ENCODE data around the gene ZNF350. TPM values are rescaled to one million over a fixed set of nuclear protein-coding genes. Genes with fewer than 3 reads are reported as not detected.
A peak's percentile ranks its signal among the peaks of the same experiment; 100 is the strongest.
"Not testable (repeated sequence)": the region's sequence is repeated elsewhere in the genome, so short reads cannot be mapped to it uniquely, and the experiment has no call there.

ZNF350 gene
- total RNA-seq (2014; rRNA removed; shearing (Covaris generic)), result 5.7 and 7.1 TPM in 2 replicates

DNA sequence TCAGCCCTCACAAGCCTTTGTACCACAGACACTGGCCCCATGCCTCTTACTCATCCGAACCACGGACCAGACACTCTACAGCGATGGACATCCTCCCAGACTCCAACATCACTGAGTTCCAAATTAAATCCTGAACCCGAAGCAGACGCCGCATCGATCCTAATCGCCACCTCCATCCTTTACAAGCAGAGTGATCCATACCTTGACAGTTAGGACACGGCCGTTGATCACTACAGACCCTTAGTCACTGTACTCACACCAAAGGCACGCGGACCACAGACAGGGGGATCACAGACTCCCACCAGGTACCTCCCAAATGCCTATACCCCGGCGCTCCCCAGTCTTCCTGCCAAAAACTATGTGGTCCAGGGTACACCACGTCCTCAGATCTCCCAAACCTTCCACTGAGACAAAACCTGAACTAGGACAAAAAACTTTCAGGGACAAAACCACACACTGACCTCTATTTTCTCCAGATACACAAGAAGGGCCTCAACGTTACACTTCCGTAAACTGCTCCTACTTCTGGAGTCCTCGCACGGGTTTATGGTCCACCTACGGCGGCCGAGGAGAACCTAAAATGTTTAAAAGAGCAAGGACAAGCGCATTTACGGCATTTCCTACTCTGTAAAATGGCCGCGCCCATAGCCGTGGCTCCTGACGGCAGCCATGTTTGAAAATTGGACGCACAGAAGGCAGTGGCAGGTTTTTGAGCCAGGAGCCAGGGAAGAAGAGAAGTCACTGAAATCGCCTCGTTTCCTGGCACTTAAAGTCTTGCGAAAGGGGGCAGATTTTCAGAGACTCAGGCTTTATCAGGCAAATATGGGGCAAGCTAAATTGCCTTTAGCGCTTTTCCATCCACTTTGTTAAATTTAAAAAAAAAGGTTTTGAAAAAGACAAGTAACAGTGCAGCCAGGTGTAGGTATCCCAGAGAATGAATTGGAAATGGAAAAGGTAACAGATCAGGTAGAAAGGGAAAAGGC lies at the start of gene ZNF350:
Gene ZNF350, minus strand, starts transcription at position 532 of the 983 bp plus-strand sequence. CDS start 12,480 bp downstream, outside the sequence.
- peak; percentile 99 for DNase-seq (ENCODE audit: low spot score)

- DNase-seq (ENCODE audit: low spot score), result peak; percentile 40
Measured at GRCh38 chr19:52034051-52034728, 47.5 kb upstream of the ZNF350 start.

DNA sequence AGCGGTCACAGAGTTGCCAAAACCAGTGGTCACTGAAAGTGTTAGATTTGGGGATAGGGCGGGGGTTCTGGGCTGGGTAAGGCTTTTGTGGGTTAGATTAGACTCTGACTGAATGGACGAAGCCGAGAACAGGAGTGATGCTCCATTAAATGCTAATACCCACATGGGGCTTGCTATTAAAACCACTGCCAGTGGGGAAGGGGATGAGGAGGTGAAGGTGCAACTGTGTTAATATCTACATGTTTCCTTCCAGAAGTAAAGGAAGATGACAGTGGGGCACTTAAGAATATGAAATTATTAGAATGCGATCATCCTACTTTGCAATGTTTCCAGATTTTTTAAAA lies 42.1 kb upstream of the ZNF350 start:
- no peak for DNase-seq (ENCODE audit: low spot score)

GRCh38 chr19:52028027-52028779 lies 41.6 kb upstream of the ZNF350 start, which contains the start of gene ZNF614:
Gene ZNF614, minus strand, starts transcription at chr19:52028379. Its CDS starts 2,634 bp downstream, at chr19:52025745.
- DNase-seq (ENCODE audit: low spot score), result peak; percentile 94

DNA sequence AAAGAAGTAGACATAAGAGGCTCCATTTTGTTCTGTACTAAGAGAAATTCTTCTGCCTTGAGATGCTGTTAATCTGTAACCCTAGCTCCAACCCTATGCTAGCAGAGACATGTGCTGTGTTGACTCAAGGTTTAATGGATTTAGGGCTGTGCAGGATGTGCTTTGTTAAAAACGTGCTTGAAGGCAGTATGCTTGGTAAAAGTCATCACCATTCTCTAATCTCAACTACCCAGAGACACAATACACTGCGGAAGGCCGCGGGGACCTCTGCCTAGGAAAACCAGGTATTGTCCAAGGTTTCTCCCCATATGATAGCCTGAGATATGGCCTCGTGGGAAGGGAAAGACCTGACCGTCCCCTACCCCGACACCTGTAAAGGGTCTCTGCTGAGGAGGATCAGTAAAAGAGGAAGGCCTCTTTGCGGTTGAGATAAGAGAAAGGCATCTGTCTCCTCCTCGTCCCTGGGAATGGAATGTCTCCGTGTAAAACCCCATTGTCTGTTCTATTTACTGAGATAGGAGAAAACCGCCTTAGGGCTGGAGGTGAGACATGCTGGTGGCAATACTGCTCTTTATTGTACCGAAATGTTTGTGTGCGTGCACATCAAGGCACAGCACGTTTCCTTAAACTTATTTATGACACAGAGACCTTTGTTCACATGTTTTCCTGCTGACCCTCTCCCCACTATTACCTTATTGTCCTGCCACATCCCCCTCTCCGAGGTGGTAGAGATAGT lies 39.8 kb upstream of the ZNF350 start:
- DNase-seq (ENCODE audit: low spot score), result not testable (repeated sequence)

GRCh38 chr19:52024478-52024877 lies 37.8 kb upstream of the ZNF350 start:
- not testable (repeated sequence) for DNase-seq (ENCODE audit: low spot score)

GRCh38 chr19:52022193-52022592 lies 35.6 kb upstream of the ZNF350 start:
- no peak for DNase-seq (ENCODE audit: low spot score)

DNA sequence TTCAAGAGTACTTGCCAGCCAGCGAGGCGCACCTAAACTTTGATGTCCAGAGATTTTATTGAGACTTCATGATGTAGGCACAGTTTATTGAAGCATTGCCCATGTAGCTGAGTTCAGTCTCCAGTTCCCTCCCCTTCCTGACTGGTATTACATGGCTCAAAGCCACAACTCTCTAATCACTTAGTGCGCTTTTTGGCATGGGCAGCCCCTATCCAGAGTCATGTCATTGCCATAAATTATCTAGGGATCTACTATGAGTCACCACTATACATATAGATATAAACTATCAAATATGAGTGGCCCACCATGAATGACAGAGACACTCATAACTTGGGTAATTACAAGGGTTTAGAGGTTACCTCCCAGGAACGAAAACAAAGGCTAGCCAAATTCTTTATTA lies 33.9 kb upstream of the ZNF350 start:
- DNase-seq (ENCODE audit: low spot score), result no peak

DNA sequence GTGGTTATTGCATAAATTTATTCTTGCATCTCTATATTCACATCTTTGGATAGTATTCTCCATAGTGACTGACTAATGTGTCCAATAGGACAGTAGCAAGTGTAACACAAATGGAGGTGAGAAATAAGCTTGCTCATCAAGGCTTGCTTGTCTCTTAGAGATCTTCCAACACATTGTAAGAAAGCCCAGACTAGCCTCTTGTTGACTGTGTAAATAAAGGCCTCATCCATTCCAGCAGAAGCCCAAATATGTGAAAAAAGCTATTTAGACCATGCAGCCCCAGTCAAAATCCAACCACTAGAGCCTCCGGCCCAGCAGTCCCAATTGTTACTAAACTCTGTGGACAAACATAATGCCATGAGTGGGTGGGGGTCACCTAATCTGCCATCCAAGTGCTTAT lies 24.0 kb upstream of the ZNF350 start:
- DNase-seq (ENCODE audit: low spot score), result no peak

GRCh38 chr19:52007806-52008557 lies 21.3 kb upstream of the ZNF350 start, which contains the start of gene ZNF615:
Gene ZNF615, minus strand, starts transcription at chr19:52008211. Its CDS starts 4,500 bp downstream, at chr19:52003711.
- peak; percentile 90 for DNase-seq (ENCODE audit: low spot score)

GRCh38 chr19:52007451-52007805 lies 20.8 kb upstream of the ZNF350 start:
- no peak for DNase-seq (ENCODE audit: low spot score)

DNA sequence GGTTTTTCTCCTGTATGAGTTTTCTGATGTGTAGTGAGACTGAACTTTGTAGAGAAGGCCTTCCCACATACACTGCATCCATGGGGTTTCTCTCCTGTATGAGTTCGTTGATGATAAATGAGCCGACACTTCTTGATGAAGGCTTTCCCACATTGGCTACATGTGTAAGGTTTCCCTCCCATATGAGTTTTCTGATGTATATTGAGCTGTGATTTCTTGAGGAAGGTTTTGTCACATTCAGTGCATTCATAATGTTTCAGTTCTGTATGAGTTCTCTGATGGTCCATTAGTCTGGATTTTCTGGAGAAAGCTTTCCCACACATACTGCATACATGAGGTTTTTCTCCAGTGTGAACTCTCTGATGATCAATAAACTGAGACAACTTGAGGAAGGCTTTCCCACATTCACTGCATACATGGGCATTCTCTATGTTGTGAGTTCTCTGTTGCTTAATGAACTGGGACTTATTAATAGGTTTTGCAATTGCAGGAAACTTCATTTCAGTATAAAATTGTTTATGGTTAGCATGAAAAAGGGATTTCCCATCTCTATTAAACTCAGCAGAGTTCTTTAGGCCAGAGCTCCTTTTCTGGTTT lies 7.5 kb upstream of the ZNF350 start:
- no peak for DNase-seq (ENCODE audit: low spot score)

- DNase-seq (ENCODE audit: low spot score), result no peak
Measured at GRCh38 chr19:51993422-51993821, 6.8 kb upstream of the ZNF350 start.

DNA sequence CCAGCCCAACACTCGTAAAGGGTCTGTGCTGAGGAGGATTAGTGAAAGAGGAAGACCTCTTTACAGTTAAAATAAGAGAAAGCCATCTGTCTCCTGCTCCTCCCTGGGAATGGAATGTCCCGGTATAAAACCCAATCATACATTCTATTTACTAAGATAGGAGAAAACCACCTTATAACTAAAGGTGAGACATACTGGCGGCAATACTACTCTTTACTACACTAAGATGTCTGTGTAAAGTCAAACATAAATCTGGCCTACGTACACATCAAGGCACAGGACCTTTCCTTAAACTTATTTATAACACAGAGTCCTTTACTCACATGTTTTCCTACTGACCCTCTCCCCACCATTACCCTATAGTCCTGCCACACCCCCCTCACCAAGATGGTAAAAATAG lies 3.3 kb downstream of the ZNF350 start:
- no peak for DNase-seq (ENCODE audit: low spot score)

DNA sequence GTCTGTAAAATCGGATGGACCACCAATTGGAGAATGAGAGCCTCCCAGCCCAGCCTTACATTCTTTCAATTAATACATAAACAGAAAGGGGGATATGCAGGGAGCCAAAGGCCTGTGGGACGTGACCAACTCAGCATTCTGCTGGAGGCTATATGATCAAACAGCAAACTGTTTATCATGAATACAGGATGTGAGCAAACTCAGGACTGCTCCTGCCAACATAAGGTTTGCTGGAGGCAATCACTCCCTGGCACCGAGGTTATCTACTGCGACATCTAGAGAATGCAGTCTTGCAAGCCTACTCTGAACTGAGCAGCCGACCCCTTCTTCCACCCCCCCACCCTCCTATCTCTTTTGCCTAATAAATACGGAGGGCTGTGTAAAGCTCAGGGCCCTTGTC lies 5.7 kb downstream of the ZNF350 start:
- not testable (repeated sequence) for DNase-seq (ENCODE audit: low spot score)

- no peak for DNase-seq (ENCODE audit: low spot score)
Measured at GRCh38 chr19:51980116-51980736, 6.4 kb downstream of the ZNF350 start.

DNA sequence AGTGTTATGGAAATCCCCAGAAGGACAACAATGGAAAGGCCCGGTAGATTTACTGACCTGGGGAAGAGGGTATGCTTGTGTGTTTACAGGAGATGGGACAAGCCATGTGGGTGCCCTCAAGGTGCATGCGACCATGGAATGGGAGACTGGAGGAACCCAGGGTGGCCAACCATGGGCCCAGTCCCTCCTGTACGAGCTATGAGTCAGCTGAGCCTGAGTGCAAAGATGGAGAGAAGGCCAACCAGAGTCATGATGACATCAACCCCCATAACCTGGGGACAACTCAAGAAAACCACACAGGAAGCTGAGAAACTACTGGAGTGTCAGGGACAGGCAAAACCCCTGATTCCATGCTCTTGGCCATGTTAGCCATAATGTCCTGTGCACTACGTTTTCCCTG lies 7.8 kb downstream of the ZNF350 start:
- no peak for DNase-seq (ENCODE audit: low spot score)

DNA sequence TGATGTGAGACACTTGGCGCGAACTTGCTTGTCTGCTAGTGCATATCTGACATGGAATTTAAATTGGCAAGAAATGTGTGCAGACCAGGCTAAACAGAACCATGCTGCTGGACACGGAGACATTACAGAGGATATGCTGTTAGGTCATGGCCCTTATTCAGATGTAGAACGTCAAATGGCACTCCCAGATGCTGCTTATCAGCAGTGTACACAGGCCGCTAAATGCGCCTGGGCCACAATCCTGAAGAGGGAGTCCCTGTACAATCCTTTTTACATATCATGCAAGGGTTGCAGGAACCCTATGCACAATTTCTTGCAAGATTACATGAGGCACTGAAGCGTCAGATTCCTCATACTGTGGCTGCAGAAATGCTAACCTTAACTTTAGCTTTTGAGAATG lies 9.3 kb downstream of the ZNF350 start:
- DNase-seq (ENCODE audit: low spot score), result no peak

GRCh38 chr19:51976852-51977251 lies 9.8 kb downstream of the ZNF350 start:
- no peak for DNase-seq (ENCODE audit: low spot score)

GRCh38 chr19:51975787-51976186 lies 10.9 kb downstream of the ZNF350 start:
- not testable (repeated sequence) for DNase-seq (ENCODE audit: low spot score)

Data from H4 (cell line).